LHCN-M2 (cell line): ENCODE measurements around the gene PRR3. TPM values are rescaled to one million over a fixed set of nuclear protein-coding genes. Genes with fewer than 3 reads are reported as not detected.

Experiments
- DNase-seq: peaks from one replicate; pipeline ENCODE4 v3.0.0-alpha.2; 2012; ENCODE audit warnings: low read depth
- total RNA-seq: library from RNA; depleted of rRNA; stranded (reverse); fragments of >200 nt; gene quantifications from 2 replicates; pipeline ENCODE4 v1.2.3, GENCODE V29; 2014

The PRR3 gene
- total RNA-seq, 1 experiment from 2014 or later, result 13.7 TPM

DNA sequence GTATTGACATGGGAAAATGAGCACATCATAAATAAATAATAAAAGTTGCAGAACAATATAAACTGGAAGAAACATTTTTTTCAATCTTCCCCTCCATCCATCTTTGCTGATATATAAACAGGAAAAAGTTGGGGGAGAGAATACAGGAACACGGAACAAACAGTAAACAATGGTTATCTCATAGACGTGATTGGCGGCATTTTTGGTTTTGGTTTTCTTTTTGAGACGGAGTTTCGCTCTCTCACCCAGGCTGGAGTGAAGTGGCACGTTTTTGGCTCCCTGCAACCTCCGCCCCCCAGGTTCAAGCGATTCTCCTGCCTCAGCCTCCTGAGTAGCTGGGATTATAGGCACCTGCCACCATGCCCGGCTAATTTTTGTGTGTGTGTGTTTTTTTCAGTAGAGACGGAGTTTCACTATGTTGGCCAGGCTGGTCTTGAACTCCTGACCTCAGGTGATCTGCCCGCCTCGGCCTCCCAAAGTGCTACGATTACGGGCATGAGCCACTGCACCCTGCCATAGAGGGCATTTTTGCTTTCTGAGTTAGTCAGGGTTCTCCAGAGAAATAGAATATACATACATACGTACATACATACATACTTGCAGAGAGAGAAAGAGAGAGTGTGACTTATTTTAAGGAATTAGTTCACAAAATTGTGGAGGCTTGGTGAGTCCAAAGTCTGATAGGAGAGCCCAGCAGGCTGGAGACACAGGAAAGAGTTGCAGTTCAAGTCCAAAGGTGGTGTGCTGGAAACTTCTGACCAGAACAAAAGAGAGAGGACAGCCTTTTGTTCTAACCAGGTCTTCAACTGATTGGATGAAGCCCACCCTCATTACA lies 23.4 kb upstream of the PRR3 start:
- DNase-seq, result no peak

- DNase-seq, result no peak
Measured at GRCh38 chr6:30537931-30538330, 19.2 kb upstream of the PRR3 start.

GRCh38 chr6:30541515-30542403 lies 15.3 kb upstream of the PRR3 start:
- peak; percentile 73 for DNase-seq

GRCh38 chr6:30542404-30542725 lies 14.7 kb upstream of the PRR3 start:
- no peak for DNase-seq

- peak; percentile 50 for DNase-seq
Measured at GRCh38 chr6:30542915-30543314, 14.2 kb upstream of the PRR3 start.

- no peak for DNase-seq
Measured at GRCh38 chr6:30543821-30544220, 13.3 kb upstream of the PRR3 start.

DNA sequence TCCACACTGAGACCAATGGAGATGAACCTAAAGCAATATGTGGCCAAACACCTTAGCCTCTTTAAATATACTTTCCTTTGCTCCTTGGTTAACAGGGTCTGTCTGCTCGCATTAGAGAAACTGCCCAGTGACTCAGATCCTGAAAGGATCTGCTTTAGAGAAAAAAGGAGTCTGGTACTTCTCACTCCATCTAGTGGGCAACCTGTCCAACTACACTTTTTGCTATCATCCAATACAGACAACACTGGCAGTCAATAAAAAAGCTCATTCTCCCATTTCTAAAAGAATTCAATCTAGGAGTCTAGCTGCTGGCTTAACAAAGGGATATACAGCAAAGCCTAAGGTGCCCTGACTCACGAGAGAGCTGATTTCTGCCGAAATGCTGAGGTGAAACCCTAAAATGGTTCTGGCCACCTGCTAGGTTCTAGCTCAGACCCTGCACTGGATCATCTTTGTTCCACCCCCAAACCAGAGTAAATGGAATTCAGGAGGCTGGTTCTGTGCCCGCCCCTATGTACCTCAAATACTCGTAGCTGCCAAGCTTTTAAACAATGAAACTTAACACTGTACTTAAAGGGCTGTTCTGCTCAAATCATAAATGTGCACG lies 12.3 kb upstream of the PRR3 start:
- peak; percentile 72 for DNase-seq

GRCh38 chr6:30547454-30547853 lies 9.6 kb upstream of the PRR3 start:
- DNase-seq, result no peak

DNA sequence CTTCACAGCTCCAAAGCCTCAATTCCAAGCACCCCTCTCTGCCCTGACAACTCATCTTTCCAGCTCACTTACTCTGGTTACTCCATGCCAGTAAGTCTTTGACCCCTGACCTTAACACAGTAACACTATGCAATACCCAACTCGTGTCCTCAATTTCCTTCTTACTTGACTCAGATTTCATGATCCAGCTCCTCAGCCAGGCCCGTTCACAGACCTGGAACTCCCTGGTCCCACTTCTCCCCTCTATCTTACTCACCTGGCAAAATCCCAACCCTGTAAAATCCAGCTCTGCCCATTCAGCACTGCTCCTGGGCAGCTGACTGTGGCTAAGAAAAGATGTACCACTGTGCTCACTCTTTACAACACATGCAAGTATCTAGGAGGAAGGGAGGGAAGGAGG lies 8.7 kb upstream of the PRR3 start:
- peak; percentile 41 for DNase-seq

DNA sequence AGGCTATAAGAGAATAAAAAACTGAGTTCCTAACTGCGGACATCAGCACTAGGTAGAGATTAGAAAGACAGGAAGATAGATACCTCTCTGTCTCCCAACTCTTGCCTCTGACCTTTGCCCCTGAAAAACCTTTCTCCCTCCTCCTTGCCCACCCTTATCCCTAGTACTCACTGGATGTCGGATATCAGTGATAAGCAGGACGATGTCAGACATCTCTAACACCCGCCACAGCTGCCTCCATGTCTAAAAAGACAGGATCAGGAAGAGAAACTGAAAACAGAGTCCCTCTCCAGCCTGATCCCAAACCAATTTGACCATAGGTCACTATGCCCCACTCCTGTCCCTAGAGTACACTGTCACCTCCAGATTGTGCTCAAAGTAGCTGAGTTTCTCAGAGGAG lies 2.7 kb upstream of the PRR3 start:
- DNase-seq, result no peak

GRCh38 chr6:30554962-30555815 lies 1.9 kb upstream of the PRR3 start:
- DNase-seq, result peak; percentile 29

- no peak for DNase-seq
Measured at GRCh38 chr6:30555816-30556065, 1.4 kb upstream of the PRR3 start.

- peak; percentile 83 for DNase-seq
Measured at GRCh38 chr6:30556066-30556905, 809 bp upstream of the PRR3 start, which contains the start of gene GNL1. Gene GNL1, minus strand, starts transcription at chr6:30556489. Its CDS starts 286 bp downstream, at chr6:30556203.

- DNase-seq, result peak; percentile 55
Measured at GRCh38 chr6:30557683-30557981, 537 bp downstream of the PRR3 start.

- DNase-seq, result no peak
Measured at GRCh38 chr6:30560930-30561329, 3.8 kb downstream of the PRR3 start.

- DNase-seq, result no peak
Measured at GRCh38 chr6:30562470-30563425, 5.7 kb downstream of the PRR3 start.

DNA sequence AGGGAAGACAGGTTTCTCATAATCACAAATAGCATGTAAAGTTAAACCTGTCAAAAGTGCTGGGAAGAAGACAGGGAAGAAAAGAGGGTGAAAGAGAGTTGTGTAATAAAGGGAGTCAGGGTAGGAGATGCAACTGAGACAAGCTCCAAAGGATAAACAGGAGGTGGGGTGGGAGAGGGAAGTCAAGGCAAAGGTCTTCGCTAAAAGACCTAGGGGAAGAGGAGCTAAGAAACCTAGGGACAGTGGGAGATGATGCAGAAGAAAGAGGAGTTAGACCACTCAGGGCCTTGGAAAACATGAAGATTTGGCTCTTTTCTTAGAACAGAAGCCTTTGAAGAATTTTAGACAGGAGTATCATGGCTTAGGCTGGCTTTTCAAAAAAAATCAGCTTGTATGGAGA lies 7.0 kb downstream of the PRR3 start:
- no peak for DNase-seq

GRCh38 chr6:30565772-30566171 lies 8.7 kb downstream of the PRR3 start:
- DNase-seq, result no peak

GRCh38 chr6:30568245-30568644 lies 11.2 kb downstream of the PRR3 start:
- DNase-seq, result no peak

- DNase-seq, result no peak
Measured at GRCh38 chr6:30570263-30570662, 13.2 kb downstream of the PRR3 start.
